ENCODE results near the gene ROBO2.

GRCh38 chr3:77553240-77553639 lies 513.3 kb downstream of the ROBO2 start:
- no peak for TF ChIP-seq POLR2A (IDR thresholded peaks at IDR 0.05; ENCODE audit: low read depth, low read length)
- no peak for TF ChIP-seq TAF1 (IDR thresholded peaks at IDR 0.05; ENCODE audit: borderline replicate concordance, low read depth, low read length)

Data from GM12892 (cell line).